GM18858 (cell line): ENCODE measurements around the gene ARMC9.

Experiments used
- ATAC-seq: cut with Tn5 transposase; IDR thresholded peaks from one replicate; pipeline ENCODE4 v1.9.1; 2021; ENCODE audit not compliant: unreplicated experiment

ARMC9 gene

GRCh38 chr2:231411831-231412617 is 213.6 kb downstream of the ARMC9 start:
- peak; percentile 92 for ATAC-seq

- ATAC-seq: no peak
These were observed 214.2 kb downstream of the ARMC9 start for GRCh38 chr2:231412618-231412963.

DNA sequence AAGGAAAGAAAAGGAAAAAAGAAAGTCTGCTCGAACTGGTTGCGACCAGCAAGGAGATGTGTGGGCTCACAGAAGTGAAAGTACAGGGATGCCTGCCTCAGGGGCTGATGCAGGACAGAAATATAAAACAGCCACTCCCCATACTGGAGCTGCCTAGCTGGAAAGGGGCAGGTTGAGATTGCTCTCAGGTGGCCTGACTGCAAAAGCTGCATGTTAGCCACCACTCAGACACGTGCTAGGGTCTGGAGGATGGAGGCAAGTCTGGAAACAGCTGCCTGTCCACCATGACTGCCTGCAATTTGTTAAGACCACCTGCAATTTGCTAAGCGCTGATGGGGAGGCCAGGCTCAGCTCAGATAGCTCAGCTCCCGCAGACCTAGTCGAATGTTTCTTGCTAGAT is 215.0 kb downstream of the ARMC9 start:
- ATAC-seq: no peak

- no peak for ATAC-seq
These were observed 215.6 kb downstream of the ARMC9 start for GRCh38 chr2:231413921-231414476.

DNA sequence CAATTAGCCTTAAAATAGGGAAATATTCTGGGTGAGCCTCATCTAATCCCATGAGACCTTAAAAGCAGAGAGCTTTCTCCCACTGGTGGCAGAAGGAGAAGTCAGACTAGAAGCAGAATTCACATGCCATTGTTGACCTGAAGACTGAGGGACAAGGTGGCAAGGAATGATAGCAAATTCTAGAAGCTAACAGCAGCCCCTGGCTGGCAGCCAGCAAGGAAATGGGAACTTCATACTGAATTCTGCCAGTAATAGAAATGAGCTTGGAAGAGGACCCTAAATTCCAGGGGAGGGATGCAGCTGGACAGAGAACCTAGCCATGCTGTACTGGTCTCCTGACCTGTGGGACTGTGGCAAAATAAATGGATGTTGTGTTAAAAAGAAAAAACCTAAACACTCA is 216.6 kb downstream of the ARMC9 start:
- ATAC-seq: no peak

- ATAC-seq: no peak
These were observed 220.6 kb downstream of the ARMC9 start for GRCh38 chr2:231418820-231419640.

DNA sequence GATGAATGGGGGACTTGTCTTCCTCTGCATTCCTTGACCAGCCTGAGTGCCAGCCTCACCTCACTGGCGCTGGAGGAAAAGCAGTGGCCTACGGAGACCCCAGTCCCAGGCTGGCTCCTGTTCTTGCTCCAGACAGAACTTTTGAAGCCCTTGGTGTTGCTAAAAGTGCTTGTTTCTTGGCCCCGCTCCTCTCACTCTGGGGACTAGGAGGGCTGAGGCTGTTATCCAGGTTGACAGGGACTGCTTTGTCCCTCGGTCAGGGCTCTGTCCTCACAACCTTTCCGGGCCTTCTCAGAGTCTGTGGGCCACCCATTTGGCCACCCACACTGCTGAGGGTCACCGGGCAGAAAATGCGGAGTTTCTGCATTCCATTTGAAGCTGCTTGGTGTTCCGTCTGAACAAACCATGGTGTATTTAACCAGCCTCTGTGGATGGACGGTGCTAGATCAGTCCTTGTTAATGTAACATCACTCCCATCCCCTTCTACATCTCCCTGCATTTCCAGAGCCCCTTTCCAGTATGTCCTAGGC is 222.7 kb downstream of the ARMC9 start:
- ATAC-seq: no peak

DNA sequence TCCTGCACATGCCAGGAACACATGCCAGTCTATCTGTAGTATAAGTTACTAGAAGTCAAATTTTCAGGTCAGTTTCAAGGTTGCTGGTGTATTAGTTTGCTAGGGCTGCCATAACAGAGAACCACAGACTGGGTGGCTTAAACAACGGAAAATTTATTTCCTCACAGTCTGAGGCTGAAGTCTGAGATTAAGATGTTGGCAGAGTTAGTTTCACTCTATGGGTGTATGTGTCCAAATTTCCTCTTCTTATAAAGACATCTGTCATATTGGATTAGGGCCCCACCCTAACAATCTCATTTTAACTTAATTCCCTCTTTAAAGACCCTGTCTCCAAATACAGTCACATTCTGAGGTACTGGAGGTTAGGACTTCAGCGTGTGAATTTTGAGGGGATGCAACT is 223.6 kb downstream of the ARMC9 start:
- ATAC-seq: no peak

- ATAC-seq: no peak
These were observed 224.7 kb downstream of the ARMC9 start for GRCh38 chr2:231423176-231423575.
